HepG2 (cell line): ENCODE measurements around the gene TUBA4B. TPM values are rescaled to one million over a fixed set of nuclear protein-coding genes. Genes with fewer than 3 reads are reported as not detected.

Source experiments
- CBX2 ChIP-seq, 2 experiments: fragments of 200-600 bp in 1 of 2; sonication (generic); formaldehyde crosslinking in 1 of 2; IDR thresholded peaks; 2 replicates each; pipeline versions ENCODE4 v1.7.0 to v1.8.1; 2018 to 2022; ENCODE audit warnings: low read depth in 2 of 2, low read length in 1 of 2, mild to moderate bottlenecking in 1 of 2, missing genetic modification reagents in 1 of 2
- CHD2 ChIP-seq: IDR thresholded peaks from 2 replicates; pipeline ENCODE4 v1.6.1; 2011; ENCODE audit warnings: low read depth, low read length, improper control_type of control experiment
- CREM ChIP-seq, 2 experiments: sonication (generic) in 1 of 2; formaldehyde crosslinking in 1 of 2; IDR thresholded peaks; 2 replicates each; pipeline versions ENCODE4 v1.4.0 to v1.6.1; 2016 to 2020; ENCODE audit warnings: antibody characterized with exemption in 1 of 2, mild to moderate bottlenecking in 1 of 2, missing genetic modification reagents in 1 of 2
- HCFC1 ChIP-seq: fragments of 150-350 bp; IDR thresholded peaks from 2 replicates; pipeline ENCODE4 v1.6.1; 2014; ENCODE audit warnings: low read depth, low read length
- JARID2 ChIP-seq: sonication (generic); formaldehyde crosslinking; IDR thresholded peaks from 2 replicates; pipeline ENCODE4 v1.8.1; 2023; ENCODE audit warnings: missing genetic modification reagents, inconsistent platforms; ENCODE audit not compliant: insufficient replicate concordance
- JUND ChIP-seq: sonication (generic); formaldehyde crosslinking; IDR thresholded peaks from 2 replicates; pipeline ENCODE4 v1.8.0; 2022; ENCODE audit warnings: mild to moderate bottlenecking, missing genetic modification reagents
- KMT2B ChIP-seq: IDR thresholded peaks from 2 replicates; pipeline ENCODE4 v1.6.1; 2016; ENCODE audit warnings: missing genetic modification reagents, missing compliant biosample characterization
- POGK ChIP-seq: sonication (generic); formaldehyde crosslinking; conservative IDR thresholded peaks from 2 replicates; pipeline ENCODE4 v1.8.0; 2022; ENCODE audit warnings: mild to moderate bottlenecking, moderate library complexity, missing genetic modification reagents
- PTBP1 ChIP-seq: fragments of 200-400 bp; formaldehyde crosslinking; IDR thresholded peaks from 2 replicates; pipeline ENCODE4 v1.6.1; 2018; ENCODE audit warnings: low read length, low read depth; ENCODE audit not compliant: poor library complexity, severe bottlenecking
- RELA ChIP-seq: sonication (generic); formaldehyde crosslinking; IDR thresholded peaks from 2 replicates; pipeline ENCODE4 v1.4.0; 2020; ENCODE audit warnings: missing genetic modification reagents
- SIX4 ChIP-seq: sonication (generic); formaldehyde crosslinking; IDR thresholded peaks from 2 replicates; pipeline ENCODE4 v1.4.0; 2020; ENCODE audit warnings: missing genetic modification reagents
- SOX13 ChIP-seq, 3 experiments: fragments of 450-650 bp in 1 of 3; sonication (generic) in 1 of 3; formaldehyde crosslinking in 1 of 3; IDR thresholded peaks in 2 of 3; conservative IDR thresholded peaks in 1 of 3; 2 replicates each; pipeline versions ENCODE4 v1.5.0 to v1.6.1; 2016 to 2020; ENCODE audit warnings: antibody characterized with exemption in 1 of 3, mild to moderate bottlenecking in 1 of 3, missing compliant biosample characterization in 1 of 3, missing genetic modification reagents in 1 of 3, moderate library complexity in 1 of 3
- ZHX1 ChIP-seq: sonication (generic); formaldehyde crosslinking; IDR thresholded peaks from 2 replicates; pipeline ENCODE4 v1.8.1; 2022; ENCODE audit warnings: low read depth, mild to moderate bottlenecking, missing genetic modification reagents
- ZMYM4 ChIP-seq: sonication (generic); formaldehyde crosslinking; IDR thresholded peaks from 2 replicates; pipeline ENCODE4 v1.8.1; 2023; ENCODE audit warnings: mild to moderate bottlenecking, missing genetic modification reagents
- ZNF180 ChIP-seq: sonication (generic); formaldehyde crosslinking; IDR thresholded peaks from 2 replicates; pipeline ENCODE4 v1.4.0; 2020; ENCODE audit warnings: low read depth, missing genetic modification reagents, borderline replicate concordance
- ZNF562 ChIP-seq: sonication (generic); formaldehyde crosslinking; IDR thresholded peaks from 2 replicates; pipeline ENCODE4 v1.8.0; 2022; ENCODE audit warnings: missing genetic modification reagents, borderline replicate concordance
- polyA plus RNA-seq, 8 experiments: library from polyadenylated mRNA; depleted of rRNA in 3 of 8; stranded (reverse) in 7 of 8; unstranded in 1 of 8; fragments of >200 nt; fragmentation: Illumina TruSeq in 4 of 8; extraction: Trizol in 4 of 8; gene quantifications; 2 replicates each; pipeline versions ENCODE4 v1.2.1 to v1.2.3, GENCODE V29; 2011 to 2016; ENCODE audit warnings: low read depth in 4 of 8, missing spikeins in 1 of 8, mixed read lengths in 1 of 8; ENCODE audit not compliant: insufficient read depth in 1 of 8
- total RNA-seq, 5 experiments: library from RNA; depleted of rRNA; stranded (reverse); fragments of >200 nt; fragmentation: Illumina TruSeq; extraction: Trizol; gene quantifications; 2 replicates each; pipeline ENCODE4 v1.2.3, GENCODE V29; 2016; ENCODE audit warnings: low read depth in 1 of 5
- TF ChIP-seq, protein P1 (sequence below): sonication (generic); formaldehyde crosslinking; IDR thresholded peaks from 2 replicates; pipeline ENCODE4 v1.4.0; 2020; ENCODE audit warnings: low read depth, missing genetic modification reagents

TUBA4B gene
- total and polyA plus RNA-seq, 2 of the 13 experiments (the other 11 are each of a cell fraction or from before 2014, with no cell fraction given), result 0.18 to 0.22 TPM

GRCh38 chr2:219294356-219295351 lies 41.6 kb downstream of the TUBA4B start (continued):
- TF ChIP-seq SIX4 (CRISPR knock-in tag), result no peak
- no peak for TF ChIP-seq CBX2 (IDR thresholded peaks at IDR 0.05; ENCODE audit: low read depth, low read length)
- peak; percentile 66 for TF ChIP-seq CBX2 (CRISPR knock-in tag; IDR thresholded peaks at IDR 0.05; ENCODE audit: low read depth)
- TF ChIP-seq HCFC1, result no peak
- TF ChIP-seq, protein P1, sequence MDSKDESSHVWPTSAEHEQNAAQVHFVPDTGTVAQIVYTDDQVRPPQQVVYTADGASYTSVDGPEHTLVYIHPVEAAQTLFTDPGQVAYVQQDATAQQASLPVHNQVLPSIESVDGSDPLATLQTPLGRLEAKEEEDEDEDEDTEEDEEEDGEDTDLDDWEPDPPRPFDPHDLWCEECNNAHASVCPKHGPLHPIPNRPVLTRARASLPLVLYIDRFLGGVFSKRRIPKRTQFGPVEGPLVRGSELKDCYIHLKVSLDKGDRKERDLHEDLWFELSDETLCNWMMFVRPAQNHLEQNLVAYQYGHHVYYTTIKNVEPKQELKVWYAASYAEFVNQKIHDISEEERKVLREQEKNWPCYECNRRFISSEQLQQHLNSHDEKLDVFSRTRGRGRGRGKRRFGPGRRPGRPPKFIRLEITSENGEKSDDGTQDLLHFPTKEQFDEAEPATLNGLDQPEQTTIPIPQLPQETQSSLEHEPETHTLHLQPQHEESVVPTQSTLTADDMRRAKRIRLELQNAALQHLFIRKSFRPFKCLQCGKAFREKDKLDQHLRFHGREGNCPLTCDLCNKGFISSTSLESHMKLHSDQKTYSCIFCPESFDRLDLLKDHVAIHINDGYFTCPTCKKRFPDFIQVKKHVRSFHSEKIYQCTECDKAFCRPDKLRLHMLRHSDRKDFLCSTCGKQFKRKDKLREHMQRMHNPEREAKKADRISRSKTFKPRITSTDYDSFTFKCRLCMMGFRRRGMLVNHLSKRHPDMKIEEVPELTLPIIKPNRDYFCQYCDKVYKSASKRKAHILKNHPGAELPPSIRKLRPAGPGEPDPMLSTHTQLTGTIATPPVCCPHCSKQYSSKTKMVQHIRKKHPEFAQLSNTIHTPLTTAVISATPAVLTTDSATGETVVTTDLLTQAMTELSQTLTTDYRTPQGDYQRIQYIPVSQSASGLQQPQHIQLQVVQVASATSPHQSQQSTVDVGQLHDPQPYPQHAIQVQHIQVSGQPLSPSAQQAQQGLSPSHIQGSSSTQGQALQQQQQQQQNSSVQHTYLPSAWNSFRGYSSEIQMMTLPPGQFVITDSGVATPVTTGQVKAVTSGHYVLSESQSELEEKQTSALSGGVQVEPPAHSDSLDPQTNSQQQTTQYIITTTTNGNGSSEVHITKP (CRISPR knock-in tag), result peak; percentile 79
- 0 out of 2 replicates have a peak, but pooled peaks have one; percentile 71 for TF ChIP-seq RELA (CRISPR knock-in tag)
- TF ChIP-seq CREM (IDR thresholded peaks at IDR 0.05), result no peak
- no peak for TF ChIP-seq CREM (CRISPR knock-in tag; IDR thresholded peaks at IDR 0.05)
- TF ChIP-seq KMT2B, result peak; percentile 40; the same call in 1 of the 2 replicates
- TF ChIP-seq CHD2, result no peak
- no peak for TF ChIP-seq ZNF562 (CRISPR knock-in tag)
- TF ChIP-seq PTBP1, result no peak
- no peak for TF ChIP-seq SOX13 (IDR thresholded peaks at IDR 0.05)
- peak in 1 of 2 experiments; percentile 54; a peak in 1 of 4 replicates for TF ChIP-seq SOX13 (CRISPR knock-in tag; conservative IDR thresholded peaks at IDR 0.05 in 1 of 2, IDR thresholded peaks at IDR 0.05 in 1 of 2)
- peak; percentile 96 for TF ChIP-seq ZMYM4 (CRISPR knock-in tag)
- peak; percentile 93 for TF ChIP-seq POGK (CRISPR knock-in tag)
- TF ChIP-seq JUND (CRISPR knock-in tag), result no peak
- peak; percentile 91 for TF ChIP-seq ZHX1 (CRISPR knock-in tag)
- no peak for TF ChIP-seq ZNF180
- TF ChIP-seq JARID2 (CRISPR knock-in tag), result no peak
